ENCODE data around the gene ANO1. TPM values are rescaled to one million over a fixed set of nuclear protein-coding genes. Genes with fewer than 3 reads are reported as not detected.

Gene ANO1
- polyA plus RNA-seq, 3 donors, result not detected

- no peaks in the 10 kb centered on the region for H3K36me3 Mint-ChIP-seq
- Histone ChIP-seq H3K4me1 (ENCODE audit: control insufficient read depth in 1 of 2, insufficient read depth in 2 of 2, low read length in 2 of 2) (peaks cover 0 to 4% of the 10 kb centered on the region in 2 donors), H3K27me3 (ENCODE audit: control insufficient read depth in 2 of 2, insufficient read depth in 2 of 2, low read length in 2 of 2) (no peaks in the 10 kb centered on the region), H3K4me2 (replicated peaks; ENCODE audit: extremely low read depth, low read length, poor library complexity, severe bottlenecking) (no peak overlapping the region), H4K20me1 (ENCODE audit: insufficient read depth, low read length) (no peaks in the 10 kb centered on the region), H3K9ac (ENCODE audit: insufficient read depth, low read length, poor library complexity, severe bottlenecking) (no peak overlapping the region), H2AFZ (ENCODE audit: insufficient read depth, low read depth, low read length, poor library complexity, severe bottlenecking) (no peak overlapping the region), H3K36me3 (replicated peaks in 1 of 2; ENCODE audit: control insufficient read depth in 1 of 2, insufficient read depth in 2 of 2, low read length in 2 of 2) (no peaks in the 10 kb centered on the region), H3K79me2 (ENCODE audit: insufficient read depth, low read length) (no peaks in the 10 kb centered on the region), H3K27ac (ENCODE audit: low read depth in 1 of 2, low read length in 2 of 2) (no peak overlapping the region), H3K9me3 (replicated peaks in 1 of 2; ENCODE audit: control insufficient read depth in 1 of 2, insufficient read depth in 1 of 2, low read length in 2 of 2) (no peaks in the 10 kb centered on the region), H3K4me3 (replicated peaks in 1 of 3; ENCODE audit: low read depth in 2 of 3, low read length in 3 of 3) (no peak overlapping the region)
- 83% methylated on average over 3 of the region's 5 CpGs for WGBS (ENCODE audit: insufficient coverage)
- TF ChIP-seq CTCF (IDR thresholded peaks at IDR 0.05), result no peak
- DNase-seq, result no peak
- peaks cover 5 to 17% (median 7%) of the 10 kb centered on the region in 3 donors for H3K27me3 Mint-ChIP-seq (ENCODE audit: low read depth in 3 of 3)
- no peak overlapping the region for H3K4me3 Mint-ChIP-seq
- intact Hi-C loops (cut with micrococcal nuclease), result no loop called here
- peaks cover 7% of the 10 kb centered on the region for H3K4me1 Mint-ChIP-seq
- no peak overlapping the region for H3K27ac Mint-ChIP-seq
- no peaks in the 10 kb centered on the region for H3K9me3 Mint-ChIP-seq
Measured at GRCh38 chr11:70106757-70107156, 28.6 kb downstream of the ANO1 start.

- no peaks in the 10 kb centered on the region for H3K36me3 ChIP-seq (replicated peaks in 1 of 2; ENCODE audit: control insufficient read depth in 1 of 2, insufficient read depth in 2 of 2, low read length in 2 of 2)
- H2AFZ ChIP-seq (ENCODE audit: insufficient read depth, low read depth, low read length, poor library complexity, severe bottlenecking), result no peak overlapping the region
- H3K4me3 ChIP-seq (replicated peaks in 1 of 3; ENCODE audit: low read depth in 2 of 3, low read length in 3 of 3), result no peak overlapping the region
- no peaks in the 10 kb centered on the region for H3K9me3 ChIP-seq (replicated peaks in 1 of 2; ENCODE audit: control insufficient read depth in 1 of 2, insufficient read depth in 1 of 2, low read length in 2 of 2)
- H3K27me3 ChIP-seq (ENCODE audit: control insufficient read depth in 2 of 2, insufficient read depth in 2 of 2, low read length in 2 of 2), result no peaks in the 10 kb centered on the region
- no peak for TF ChIP-seq CTCF (IDR thresholded peaks at IDR 0.05)
- Mint-ChIP-seq H3K36me3 (no peaks in the 10 kb centered on the region), H3K27ac (no peak overlapping the region), H3K4me3 (no peak overlapping the region), H3K27me3 (ENCODE audit: low read depth in 3 of 3) (peaks cover 5 to 20% (median 8%) of the 10 kb centered on the region in 3 donors), H3K9me3 (no peaks in the 10 kb centered on the region), H3K4me1 (peaks cover 10% of the 10 kb centered on the region)
- intact Hi-C loops (cut with micrococcal nuclease), result no loop called here
- H3K79me2 ChIP-seq (ENCODE audit: insufficient read depth, low read length), result no peaks in the 10 kb centered on the region
- 70% methylated on average over 2 of the region's 9 CpGs for WGBS (ENCODE audit: insufficient coverage)
- peaks cover 0 to 4% of the 10 kb centered on the region in 2 donors for H3K4me1 ChIP-seq (ENCODE audit: control insufficient read depth in 1 of 2, insufficient read depth in 2 of 2, low read length in 2 of 2)
- no peak for DNase-seq
- no peak overlapping the region for H3K27ac ChIP-seq (ENCODE audit: low read depth in 1 of 2, low read length in 2 of 2)
- no peak overlapping the region for H3K4me2 ChIP-seq (replicated peaks; ENCODE audit: extremely low read depth, low read length, poor library complexity, severe bottlenecking)
- no peaks in the 10 kb centered on the region for H4K20me1 ChIP-seq (ENCODE audit: insufficient read depth, low read length)
- H3K9ac ChIP-seq (ENCODE audit: insufficient read depth, low read length, poor library complexity, severe bottlenecking), result no peak overlapping the region
Measured at GRCh38 chr11:70107191-70107590, 29.1 kb downstream of the ANO1 start.
